Loucy (cell line): ENCODE data around the gene UPK3A.

ENCODE experiments used
- EZH2phosphoT487 ChIP-seq: fragments of 200-600 bp; IDR thresholded peaks from 2 replicates; pipeline ENCODE4 v1.6.1; 2018; ENCODE audit warnings: antibody characterized with exemption, mild to moderate bottlenecking, moderate library complexity, borderline replicate concordance
- TF ChIP-seq, protein P1 (sequence below): fragments of 200-600 bp; sonication (generic); conservative IDR thresholded peaks from 2 replicates; pipeline ENCODE4 v1.5.1; 2014; ENCODE audit warnings: mild to moderate bottlenecking, antibody characterized with exemption, low read length

DNA sequence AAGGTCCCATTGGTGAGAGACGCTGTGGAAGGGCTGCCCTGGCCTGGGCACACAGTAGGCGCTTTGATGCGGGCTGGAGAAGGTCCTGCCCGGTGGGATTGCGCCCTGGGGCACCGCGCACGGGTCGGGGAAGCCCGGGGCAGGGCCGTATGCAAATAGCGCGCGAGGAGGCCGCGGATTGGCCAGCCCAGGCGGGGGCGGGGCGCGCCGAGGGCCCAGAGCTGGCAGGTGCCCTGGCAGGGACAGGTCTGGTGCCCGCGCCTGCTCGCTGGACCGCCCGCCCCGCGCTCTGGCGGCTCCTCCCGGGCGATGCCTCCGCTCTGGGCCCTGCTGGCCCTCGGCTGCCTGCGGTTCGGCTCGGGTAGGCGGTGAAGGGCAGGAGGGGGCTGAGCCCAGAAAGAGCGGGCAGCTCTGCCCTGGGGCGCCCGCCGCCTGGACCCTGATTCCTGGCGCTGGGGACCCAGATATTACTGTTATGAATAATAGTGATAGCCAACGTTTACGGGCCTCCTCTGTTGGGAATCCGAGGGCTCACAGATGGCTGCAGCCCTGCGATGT, at the start of gene UPK3A:
- TF ChIP-seq, protein P1, sequence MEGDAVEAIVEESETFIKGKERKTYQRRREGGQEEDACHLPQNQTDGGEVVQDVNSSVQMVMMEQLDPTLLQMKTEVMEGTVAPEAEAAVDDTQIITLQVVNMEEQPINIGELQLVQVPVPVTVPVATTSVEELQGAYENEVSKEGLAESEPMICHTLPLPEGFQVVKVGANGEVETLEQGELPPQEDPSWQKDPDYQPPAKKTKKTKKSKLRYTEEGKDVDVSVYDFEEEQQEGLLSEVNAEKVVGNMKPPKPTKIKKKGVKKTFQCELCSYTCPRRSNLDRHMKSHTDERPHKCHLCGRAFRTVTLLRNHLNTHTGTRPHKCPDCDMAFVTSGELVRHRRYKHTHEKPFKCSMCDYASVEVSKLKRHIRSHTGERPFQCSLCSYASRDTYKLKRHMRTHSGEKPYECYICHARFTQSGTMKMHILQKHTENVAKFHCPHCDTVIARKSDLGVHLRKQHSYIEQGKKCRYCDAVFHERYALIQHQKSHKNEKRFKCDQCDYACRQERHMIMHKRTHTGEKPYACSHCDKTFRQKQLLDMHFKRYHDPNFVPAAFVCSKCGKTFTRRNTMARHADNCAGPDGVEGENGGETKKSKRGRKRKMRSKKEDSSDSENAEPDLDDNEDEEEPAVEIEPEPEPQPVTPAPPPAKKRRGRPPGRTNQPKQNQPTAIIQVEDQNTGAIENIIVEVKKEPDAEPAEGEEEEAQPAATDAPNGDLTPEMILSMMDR = no peak
- no peak for TF ChIP-seq EZH2phosphoT487
